Measurements from ENCODE around the gene NAIF1. TPM values are rescaled to one million over a fixed set of nuclear protein-coding genes. Genes with fewer than 3 reads are reported as not detected.

NAIF1 gene
- total RNA-seq, 1 donor from 2014 or later = 9.5 TPM

GRCh38 chr9:128104171-128104618, 37.1 kb upstream of the NAIF1 start:
- TF ChIP-seq CTCF (IDR thresholded peaks at IDR 0.05) (no peak), EZH2 (IDR thresholded peaks at IDR 0.05) (no peak), EZH2phosphoT487 (IDR thresholded peaks at IDR 0.05) (no peak)
- Histone ChIP-seq H3K27me3 (no peaks in the 10 kb centered on the region), H3K4me2 (no peak overlapping the region), H3K27ac (no peak overlapping the region), H3K9me3 (ENCODE audit: low read depth) (no peaks in the 10 kb centered on the region), H3F3A (ENCODE audit: low read depth) (no peaks in the 10 kb centered on the region), H3K4me3 (no peak overlapping the region), H3K9ac (no peak overlapping the region), H3K4me1 (peaks cover 9% of the 10 kb centered on the region), H4K20me1 (ENCODE audit: low read depth) (peaks cover 20% of the 10 kb centered on the region), H2AFZ (replicated peaks) (no peak overlapping the region), H3K79me2 (ENCODE audit: low read depth) (peaks cover 12% of the 10 kb centered on the region), H3K36me3 (no peaks in the 10 kb centered on the region)
- Mint-ChIP-seq H3K27me3 (ENCODE audit: insufficient read depth, low read depth) (peaks cover 2% of the 10 kb centered on the region), H3K9me3 (no peaks in the 10 kb centered on the region), H3K36me3 (peaks cover 21% of the 10 kb centered on the region), H3K4me1 (peaks cover 19% of the 10 kb centered on the region), H3K27ac (peak overlapping the region; percentile 21), H3K4me3 (no peak overlapping the region)
- no peak for DNase-seq (ENCODE audit: low spot score)

- Histone ChIP-seq H3F3A (ENCODE audit: low read depth) (no peaks in the 10 kb centered on the region), H3K27ac (no peak overlapping the region), H3K4me2 (no peak overlapping the region), H3K79me2 (ENCODE audit: low read depth) (peaks cover 17% of the 10 kb centered on the region), H3K4me3 (no peak overlapping the region), H4K20me1 (ENCODE audit: low read depth) (peaks cover 26% of the 10 kb centered on the region), H3K9me3 (ENCODE audit: low read depth) (no peaks in the 10 kb centered on the region), H3K9ac (no peak overlapping the region), H2AFZ (replicated peaks) (no peak overlapping the region), H3K4me1 (peaks cover 13% of the 10 kb centered on the region), H3K36me3 (no peaks in the 10 kb centered on the region), H3K27me3 (no peaks in the 10 kb centered on the region)
- Mint-ChIP-seq H3K36me3 (peaks cover 21% of the 10 kb centered on the region), H3K27me3 (ENCODE audit: insufficient read depth, low read depth) (peaks cover 4% of the 10 kb centered on the region), H3K9me3 (no peaks in the 10 kb centered on the region), H3K4me3 (no peak overlapping the region), H3K4me1 (peaks cover 22% of the 10 kb centered on the region), H3K27ac (no peak overlapping the region)
- no peak for DNase-seq (ENCODE audit: low spot score)
- TF ChIP-seq EZH2phosphoT487 (IDR thresholded peaks at IDR 0.05) (no peak), CTCF (IDR thresholded peaks at IDR 0.05) (no peak), EZH2 (IDR thresholded peaks at IDR 0.05) (no peak)
Observed at GRCh38 chr9:128103589-128103962, 36.5 kb upstream of the NAIF1 start.

- no peaks in the 10 kb centered on the region for H3K27me3 ChIP-seq
- H3K4me3 Mint-ChIP-seq = peak overlapping the region; percentile 44
- no peak overlapping the region for H3K4me3 ChIP-seq
- peaks cover 28% of the 10 kb centered on the region for H4K20me1 ChIP-seq (ENCODE audit: low read depth)
- H3K27me3 Mint-ChIP-seq (ENCODE audit: insufficient read depth, low read depth) = peaks cover 5% of the 10 kb centered on the region
- H3K4me1 Mint-ChIP-seq = peaks cover 26% of the 10 kb centered on the region
- peaks cover 20% of the 10 kb centered on the region for H3K36me3 Mint-ChIP-seq
- TF ChIP-seq EZH2 (IDR thresholded peaks at IDR 0.05) (no peak), EZH2phosphoT487 (IDR thresholded peaks at IDR 0.05) (no peak), CTCF (IDR thresholded peaks at IDR 0.05) (no peak)
- H2AFZ ChIP-seq (replicated peaks) = no peak overlapping the region
- no peak overlapping the region for H3K9ac ChIP-seq
- peaks cover 13% of the 10 kb centered on the region for H3K4me1 ChIP-seq
- H3K27ac ChIP-seq = no peak overlapping the region
- H3K36me3 ChIP-seq = no peaks in the 10 kb centered on the region
- no peak for DNase-seq (ENCODE audit: low spot score)
- peaks cover under 1% of the 10 kb centered on the region for H3F3A ChIP-seq (ENCODE audit: low read depth)
- H3K9me3 Mint-ChIP-seq = no peaks in the 10 kb centered on the region
- no peak overlapping the region for H3K4me2 ChIP-seq
- no peaks in the 10 kb centered on the region for H3K9me3 ChIP-seq (ENCODE audit: low read depth)
- peaks cover 17% of the 10 kb centered on the region for H3K79me2 ChIP-seq (ENCODE audit: low read depth)
- H3K27ac Mint-ChIP-seq = no peak overlapping the region
Observed at GRCh38 chr9:128102861-128103588, 35.9 kb upstream of the NAIF1 start.
